ENCODE measurements around the gene ARID5B.

ARID5B gene

DNA sequence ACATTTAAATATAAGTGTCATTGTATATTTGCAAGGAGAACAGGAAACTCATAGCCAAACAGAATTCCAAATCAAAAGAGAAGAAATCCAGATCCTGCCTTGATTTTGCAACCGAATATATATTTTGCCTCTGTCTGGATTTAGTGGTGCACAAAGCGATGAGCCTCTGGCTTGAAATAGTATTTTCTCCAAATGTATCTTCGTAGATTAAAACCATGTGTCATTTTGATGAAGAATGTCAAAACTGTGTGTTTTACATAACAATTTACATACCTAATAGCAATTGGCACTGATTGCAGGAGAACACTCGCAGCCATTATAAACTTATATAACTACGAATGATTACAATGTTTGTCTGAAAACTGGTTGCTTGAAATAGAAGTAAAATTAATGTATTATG is 156.4 kb downstream of the ARID5B start:
- no peak for DNase-seq

DNA sequence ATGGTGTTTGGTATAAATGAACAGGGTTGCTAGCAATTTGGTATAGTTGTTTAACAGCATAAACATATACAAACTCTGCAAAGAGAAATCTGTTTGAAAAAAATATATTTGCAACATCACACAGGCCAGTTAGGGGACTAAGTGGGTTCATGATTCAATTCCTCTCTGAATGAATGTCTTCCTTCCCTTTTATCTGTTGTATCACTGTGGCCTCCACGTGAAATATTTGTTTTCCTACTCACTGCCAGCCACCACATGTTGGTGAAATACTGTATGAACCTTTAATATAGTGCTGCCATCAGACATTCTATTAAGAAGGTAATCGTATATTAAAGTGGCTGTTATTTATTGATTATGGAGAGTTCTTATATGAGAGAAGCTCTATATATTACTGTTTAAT is 157.0 kb downstream of the ARID5B start:
- no peak for DNase-seq

DNA sequence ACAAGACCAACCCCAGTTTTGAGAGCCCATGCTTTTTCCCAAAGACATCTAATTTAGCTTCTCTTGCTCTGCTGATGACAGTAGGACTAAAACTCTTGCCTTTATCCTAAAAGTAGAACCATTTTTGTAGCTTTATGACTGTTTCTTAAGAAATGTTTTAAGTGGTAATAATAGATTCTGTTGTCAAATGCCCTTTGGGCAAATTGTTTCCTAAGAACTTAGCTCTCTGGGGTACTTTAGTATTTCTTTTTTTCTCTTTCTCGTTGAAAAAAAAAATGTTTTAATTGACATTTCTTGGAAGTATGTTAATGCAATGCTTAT is 157.4 kb downstream of the ARID5B start:
- no peak for DNase-seq

DNA sequence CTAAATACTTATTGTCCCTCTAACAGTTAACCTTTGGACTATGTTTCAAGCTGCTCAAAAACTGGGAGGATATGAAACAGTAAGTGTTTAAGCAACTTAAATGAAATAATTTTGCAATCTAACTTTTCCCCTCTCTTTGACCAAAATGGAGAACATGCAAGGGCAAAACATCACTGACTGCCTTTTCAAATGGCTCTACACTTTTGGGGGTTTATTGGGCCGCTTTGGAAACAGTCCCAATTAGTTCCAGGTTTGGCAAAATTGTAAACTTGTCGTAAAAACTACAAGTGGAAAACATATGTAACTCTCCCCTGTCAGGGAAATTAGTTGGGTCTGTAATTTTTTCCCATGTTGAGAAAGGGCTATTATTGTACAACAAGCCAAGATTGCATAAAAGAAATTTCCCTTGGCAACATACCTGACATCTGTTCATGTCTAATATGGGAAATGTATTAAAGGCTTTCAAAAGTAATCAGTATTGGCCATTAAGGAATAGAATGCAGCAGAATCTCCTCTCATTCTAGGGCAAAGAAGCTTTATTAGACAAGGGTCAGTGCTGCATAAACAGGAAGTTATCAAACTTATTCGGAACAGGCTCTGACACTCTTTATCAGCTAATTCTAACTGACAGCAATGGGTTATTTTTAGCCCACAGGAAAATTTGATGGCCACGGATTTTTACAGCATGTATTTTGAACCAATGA is 157.9 kb downstream of the ARID5B start:
- DNase-seq, result no peak

DNA sequence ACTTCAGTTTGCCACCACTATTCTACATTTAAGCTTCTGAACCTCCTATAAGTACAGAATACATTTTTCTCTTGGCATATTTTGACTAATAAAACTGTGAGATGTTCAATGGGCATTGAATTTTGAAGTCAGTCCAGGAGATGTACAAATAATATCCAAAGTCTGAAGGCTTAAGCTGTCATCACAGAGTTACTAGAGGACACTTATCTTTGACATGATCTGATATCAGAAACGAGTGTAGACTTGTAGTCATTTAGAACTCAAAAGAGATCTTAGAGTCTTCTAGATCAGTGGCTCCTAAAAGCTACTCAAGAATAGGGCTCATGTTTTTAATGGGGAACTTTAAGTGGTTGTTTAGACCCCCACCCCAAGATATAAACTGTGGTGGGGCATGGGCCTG is 160.5 kb downstream of the ARID5B start:
- no peak for DNase-seq

DNA sequence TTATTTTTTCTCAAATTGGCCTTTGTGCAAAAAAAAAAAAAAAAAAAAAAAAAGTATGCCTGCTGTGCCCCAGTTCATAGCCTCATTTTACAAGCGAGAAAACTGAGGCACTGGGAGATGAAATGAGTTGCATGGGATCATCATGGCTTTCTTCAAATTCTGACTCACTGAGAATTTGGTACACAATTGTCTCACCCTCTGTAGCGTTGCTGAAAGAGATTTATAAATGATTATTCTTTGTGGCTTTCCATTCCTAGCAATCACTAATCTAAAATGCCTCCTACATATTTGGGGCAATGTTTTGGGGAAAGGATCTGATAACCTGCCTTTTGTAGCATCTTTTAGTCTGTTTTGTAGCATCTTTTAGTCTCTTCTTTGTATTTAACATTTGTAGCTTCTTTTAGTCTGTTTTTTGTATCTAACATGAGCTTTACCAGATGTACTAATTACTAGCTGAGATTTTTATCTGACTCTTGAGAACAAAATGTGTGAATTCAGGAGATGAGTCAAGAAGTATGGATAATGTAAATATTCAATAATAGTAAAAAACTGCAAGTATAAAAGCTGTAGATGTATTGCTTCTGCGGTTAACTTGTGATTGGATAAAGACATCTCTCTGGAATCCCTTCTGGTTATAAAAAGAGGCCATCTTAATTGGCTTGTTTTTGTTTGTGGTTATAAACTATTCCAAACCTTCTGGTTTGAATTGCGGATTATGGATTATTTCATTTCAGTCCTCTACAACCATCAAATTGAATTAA is 161.4 kb downstream of the ARID5B start:
- DNase-seq, result no peak

DNA sequence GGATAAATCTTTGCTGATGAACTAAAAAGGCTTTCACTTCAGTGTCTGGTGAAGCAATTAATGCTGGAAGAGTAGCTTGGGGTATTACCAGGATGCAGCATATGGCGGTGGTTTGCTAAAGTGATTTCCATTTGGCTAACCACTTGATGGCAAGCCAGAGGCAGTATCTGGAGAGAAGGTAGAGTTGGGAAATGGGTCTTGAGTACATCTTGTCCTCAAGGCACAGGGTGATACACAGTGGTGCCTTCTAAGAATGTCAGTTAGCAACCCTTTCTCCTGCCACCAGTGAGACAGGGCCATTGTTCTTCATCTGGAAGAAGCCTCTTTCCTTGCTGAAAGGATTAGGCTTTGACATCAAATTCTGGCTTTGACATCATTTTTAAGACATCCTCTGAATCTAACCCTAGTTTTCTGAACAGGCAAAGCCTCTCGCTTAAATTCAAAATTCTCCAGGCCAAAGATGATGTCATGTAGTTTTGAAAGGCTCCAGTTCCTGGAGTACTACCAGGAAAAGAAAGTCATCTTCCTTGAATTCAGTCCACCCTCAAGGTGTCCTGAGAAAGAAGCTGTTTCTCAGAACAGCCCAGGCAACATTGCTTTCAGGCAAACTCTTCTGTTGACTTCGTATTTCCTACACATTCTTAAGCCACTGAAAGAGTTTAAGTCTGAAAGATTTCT is 162.4 kb downstream of the ARID5B start:
- no peak for DNase-seq

DNA sequence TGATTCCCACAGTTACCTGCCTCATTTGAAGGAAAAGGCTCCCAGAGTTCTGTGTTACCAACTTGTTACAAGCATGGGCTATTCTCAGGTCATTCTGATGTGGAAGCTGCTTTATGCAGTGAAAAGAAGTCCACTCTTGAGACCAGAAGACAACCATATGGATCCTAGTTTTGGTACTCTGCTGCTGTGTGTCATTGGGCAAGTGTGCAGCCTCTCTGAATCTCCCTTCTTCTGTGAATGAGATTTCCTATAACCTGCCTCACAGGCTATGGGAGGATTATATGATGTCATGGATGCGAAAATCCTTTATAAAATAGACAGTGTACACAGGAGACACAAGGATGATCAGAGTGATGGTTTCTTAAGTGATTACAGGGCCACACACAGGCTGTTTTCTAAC is 166.1 kb downstream of the ARID5B start:
- no peak for DNase-seq

DNA sequence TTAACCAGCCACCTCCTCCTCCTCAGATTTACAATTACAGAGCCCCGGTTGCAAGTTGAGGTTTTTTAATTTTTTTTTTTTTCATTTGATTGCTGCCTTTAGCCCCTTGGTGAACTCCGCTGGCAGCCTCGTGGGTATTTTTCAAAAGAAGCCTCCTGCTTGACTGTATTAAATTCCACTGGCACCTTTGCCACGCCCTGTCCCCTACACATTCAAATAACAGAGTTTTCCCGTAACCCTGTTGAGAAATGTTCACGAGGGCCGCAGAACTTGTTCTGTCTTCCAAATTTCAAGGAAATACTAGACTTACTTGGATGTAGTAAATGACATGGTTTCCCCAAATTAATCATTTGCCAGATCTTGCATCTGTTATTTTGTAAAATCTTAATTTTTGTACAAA is 167.0 kb downstream of the ARID5B start:
- no peak for DNase-seq

DNA sequence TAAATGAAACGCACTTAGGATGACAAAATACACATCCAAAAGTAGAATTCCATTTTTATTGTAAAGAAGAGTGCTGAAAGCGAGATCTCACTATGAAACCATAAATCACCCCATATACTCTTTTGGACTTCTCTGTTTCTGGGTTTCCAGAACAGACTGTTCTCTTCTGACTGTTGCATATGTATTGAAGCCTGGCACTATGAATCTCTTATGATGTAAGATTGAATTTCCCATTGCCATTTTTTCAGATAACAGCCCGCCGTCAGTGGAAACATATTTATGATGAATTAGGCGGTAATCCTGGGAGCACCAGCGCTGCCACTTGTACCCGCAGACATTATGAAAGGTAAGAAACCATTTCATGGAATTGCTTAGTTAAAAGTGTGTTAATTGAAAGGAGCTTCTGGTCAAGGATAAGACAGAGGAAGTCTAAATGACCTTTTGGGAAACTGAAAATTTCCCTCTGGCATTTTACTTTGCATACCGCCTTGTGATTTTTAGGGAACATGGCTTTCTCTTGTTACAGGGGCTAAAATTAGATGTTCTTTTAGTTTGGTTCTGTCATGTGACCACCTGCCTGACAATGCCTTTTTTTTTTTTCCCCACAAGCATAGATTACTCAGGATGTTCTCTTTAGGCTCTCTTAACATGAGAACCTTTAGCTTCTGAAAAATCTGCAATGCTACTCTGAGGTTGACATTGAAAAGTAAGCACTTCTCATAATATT is 168.1 kb downstream of the ARID5B start:
- DNase-seq, result no peak

DNA sequence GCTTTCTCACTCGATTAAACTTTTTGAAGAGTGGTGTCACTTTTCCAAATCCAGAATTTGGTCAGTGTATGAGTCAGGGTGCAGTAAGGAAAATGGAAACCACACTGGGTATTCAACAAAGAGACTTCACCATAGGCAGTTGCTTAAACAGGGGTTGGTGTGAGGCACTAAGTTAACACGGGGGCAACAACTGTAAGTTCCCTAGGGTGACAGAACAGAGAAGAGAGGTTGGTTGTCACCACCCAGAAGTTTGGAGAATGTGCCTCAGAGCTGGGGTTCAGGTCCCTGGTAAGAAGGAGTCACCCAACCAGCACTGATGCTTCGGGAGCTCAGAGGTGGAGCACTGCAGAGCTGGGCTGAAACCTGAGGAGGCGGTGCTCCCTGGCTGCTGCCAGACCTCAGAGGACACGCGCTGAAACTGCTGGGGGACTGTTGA is 170.4 kb downstream of the ARID5B start:
- no peak for DNase-seq

DNA sequence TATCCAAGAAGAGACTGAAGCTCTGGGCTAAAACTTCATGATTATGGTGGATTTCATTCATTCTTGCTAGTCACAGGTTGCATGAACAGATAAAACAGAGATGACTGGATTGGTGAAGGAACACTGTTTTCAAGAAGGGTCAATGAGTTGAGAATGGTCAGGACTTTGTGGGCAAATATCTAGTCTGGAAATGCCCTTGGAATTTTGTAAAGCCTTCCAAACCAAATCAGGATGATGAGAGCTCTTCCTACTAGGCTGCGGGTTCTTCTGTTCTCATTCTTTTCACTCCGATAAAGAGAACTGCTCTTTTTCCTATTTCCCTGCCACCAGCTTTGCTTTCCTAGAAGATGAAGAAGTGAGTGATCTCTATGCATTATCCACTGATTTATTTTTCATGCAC is 171.4 kb downstream of the ARID5B start:
- DNase-seq, result no peak

DNA sequence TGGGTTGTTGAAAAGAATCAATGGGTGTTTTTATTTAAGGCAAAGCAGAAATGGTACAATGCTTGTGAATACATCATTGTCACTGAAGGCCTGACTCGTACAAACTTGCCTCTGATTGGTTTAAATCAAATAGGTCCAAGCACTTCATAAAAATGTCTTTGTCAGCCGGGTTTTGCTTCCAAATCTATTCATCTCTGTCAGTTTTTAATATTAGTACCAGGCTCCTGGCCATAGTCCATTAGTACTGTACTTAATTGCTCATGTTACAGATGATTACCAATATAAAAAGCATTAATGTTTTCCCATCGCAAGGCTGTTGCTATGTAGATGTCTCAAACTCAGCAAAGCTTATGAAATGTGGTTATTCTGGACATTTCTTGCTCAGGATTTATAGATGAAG is 171.9 kb downstream of the ARID5B start:
- no peak for DNase-seq

DNA sequence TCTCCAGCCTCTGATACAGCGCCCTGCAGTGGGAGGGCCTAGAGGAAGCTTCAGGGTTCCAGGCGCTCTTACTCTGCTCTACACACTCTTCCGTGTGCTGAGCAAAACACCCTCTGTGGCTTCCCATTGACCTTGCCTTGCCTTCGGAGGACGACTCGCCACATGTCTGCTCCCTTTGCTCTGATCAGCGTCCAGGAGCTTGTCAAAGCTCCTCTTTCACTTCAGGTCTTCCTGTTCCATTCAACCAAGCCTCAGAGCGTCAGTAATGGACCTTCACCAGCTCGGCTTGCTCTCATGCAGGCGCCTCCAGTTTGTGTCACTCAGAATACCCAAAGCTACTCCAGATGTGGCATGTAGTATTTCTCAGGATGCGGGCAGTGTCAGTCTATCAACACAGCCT is 173.9 kb downstream of the ARID5B start:
- DNase-seq, result no peak

DNA sequence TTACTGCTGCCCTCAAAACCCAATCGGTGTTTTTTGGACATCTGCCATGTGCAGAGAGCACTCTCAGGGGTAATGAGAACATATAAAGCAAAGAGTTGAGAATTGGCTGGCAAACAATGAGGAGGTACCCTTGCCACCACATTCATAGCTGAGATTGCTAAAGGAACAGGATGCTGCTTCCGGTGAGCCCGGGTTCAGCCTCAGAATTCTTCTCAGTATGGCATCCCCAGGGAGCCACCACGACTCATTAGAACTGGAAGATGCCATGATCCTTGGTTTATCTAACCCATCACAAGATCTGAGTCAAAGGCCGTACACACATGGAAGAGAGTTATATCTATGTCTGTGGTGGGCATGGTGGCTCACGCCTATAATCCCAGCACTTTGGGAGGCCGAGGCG is 174.4 kb downstream of the ARID5B start:
- DNase-seq, result no peak

DNA sequence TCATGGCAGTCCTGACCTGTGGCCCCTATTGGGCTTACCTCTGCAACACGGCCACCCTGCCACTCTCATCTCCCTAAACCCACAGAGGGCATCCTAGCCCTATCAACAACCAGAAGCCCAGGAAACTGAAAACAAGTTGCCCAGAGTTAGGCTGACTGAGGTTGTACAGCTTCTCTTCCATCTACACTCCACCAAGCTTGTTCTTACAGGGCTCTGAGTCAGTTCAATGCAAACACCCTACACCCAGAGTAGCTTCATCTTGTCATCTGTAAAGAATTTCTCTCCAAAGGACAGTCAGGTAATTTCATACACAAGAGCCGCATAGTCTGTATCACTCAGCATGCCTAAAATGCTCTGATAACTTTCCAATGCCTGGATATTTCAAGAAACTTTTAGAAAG is 175.4 kb downstream of the ARID5B start:
- no peak for DNase-seq

DNA sequence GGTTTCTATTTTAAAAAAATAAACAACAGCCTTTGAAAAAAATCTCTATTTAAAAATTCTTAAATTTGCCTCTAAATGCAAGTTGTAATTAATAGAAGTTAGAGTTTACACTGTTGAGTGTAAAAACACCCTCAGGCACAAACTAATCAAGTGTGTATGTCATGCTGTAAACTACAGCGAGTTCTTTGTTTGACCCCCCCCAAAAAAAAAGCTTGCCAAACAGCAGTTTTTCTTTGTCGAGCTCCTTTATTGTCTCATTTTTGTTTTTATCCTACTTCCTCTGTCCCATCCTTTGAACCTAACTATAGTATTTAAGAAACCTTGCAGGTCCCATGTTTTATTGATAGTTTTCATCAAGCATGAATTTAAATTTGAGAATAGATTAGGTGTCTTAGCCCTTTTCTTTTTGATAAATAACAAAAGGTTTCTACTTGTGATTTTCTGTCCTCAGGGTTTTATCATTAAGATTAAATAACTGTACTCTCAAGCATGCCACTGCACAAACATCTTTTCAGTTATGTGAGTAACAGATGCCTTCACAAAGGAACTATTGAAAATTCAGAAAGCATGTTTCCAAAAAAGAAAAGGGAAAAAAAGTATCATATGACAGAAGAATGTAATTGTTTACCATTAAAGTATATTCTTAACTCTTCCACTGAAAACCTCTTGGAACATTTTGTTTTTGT is 176.0 kb downstream of the ARID5B start:
- no peak for DNase-seq

DNA sequence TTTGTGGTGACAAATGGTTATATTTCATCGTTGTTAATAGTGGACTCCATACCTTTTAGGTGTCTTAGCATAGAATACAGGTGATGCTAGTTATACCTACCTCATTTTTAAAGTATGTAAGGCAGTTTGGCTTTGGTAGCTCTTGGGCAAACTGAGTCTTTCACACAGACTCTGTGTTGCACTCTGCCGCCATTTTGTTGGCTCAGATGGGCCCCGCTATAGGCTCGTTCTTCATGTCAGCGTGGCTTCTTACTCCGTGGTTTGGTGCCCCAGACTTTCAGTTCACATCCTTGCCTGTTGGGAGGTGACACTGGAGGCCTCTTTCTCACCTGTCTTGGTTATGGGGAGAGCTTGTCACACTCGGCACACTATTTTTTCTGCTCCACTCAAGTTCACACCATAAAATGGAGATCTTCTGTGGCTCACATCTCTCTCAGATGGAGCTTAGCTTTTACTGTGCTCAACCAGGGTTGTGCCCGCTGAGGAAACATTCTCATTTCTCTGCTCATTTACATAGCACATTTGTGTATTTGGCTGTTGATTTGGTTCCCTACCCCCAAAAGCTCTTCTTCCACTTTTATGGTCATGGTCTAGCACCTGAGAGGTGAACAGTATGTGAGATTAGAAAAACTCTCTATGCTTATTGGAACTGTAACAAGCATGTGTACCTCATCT is 178.5 kb downstream of the ARID5B start:
- no peak for DNase-seq

DNA sequence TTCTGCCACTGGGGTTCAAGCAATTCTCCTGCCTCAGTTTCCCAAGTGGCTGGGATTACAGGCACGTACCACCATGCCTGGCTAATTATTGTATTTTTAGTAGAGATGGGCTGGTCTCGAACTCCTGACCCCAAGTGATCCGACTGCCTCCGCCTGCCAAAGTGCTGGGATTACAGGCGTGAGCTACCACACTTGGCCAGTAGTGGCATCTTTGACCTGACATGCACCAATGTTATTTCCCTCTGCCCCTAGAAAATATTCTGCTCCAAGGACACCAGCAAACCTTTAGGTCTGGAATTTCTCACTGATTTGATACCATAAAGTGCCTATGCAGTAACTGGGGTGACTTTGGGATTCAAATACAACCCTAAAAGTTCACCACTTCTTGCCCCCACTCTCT is 179.4 kb downstream of the ARID5B start:
- no peak for DNase-seq

DNA sequence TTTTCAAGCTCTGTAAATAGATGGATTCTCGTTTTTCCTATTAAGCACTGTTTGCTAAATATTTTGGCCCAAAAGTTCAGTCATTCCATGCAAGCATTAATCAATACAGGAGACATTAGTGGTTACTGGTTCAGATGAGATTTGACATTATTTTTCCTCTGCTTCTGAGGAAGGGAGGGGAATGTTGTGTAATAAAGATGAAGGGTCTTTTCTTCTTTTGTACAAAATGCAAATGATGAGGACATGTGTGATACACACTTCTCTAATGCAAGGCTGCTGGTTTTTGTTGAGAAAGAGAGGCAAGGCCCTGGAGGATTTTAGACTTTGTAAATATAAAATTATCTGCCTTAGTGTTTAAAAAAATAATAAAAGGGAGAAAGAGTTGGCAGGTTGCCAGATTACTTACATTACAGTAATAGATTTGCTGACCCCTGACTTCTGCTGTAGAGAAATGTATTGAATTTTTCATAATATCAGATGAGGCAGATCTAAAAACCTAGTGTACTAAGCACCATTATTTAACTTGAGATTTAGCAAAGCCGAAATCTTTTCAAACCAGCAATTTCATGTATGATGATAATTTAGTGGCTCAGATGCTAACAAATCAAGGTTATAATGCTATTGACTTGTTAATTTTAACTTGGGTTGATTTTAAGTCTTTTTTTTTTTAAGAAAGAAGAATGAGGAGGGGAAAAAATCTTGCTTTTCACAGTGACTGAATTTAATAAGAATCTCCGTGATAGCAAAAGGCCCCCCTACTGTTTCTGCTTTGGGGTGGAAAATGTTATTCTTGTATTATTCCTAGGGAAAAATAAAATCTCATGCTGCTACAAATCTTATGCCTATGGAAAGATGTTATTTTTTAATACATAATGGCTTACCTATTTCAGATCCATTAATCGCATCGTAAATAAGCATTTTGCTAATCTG is 180.1 kb downstream of the ARID5B start:
- no peak for DNase-seq

DNA sequence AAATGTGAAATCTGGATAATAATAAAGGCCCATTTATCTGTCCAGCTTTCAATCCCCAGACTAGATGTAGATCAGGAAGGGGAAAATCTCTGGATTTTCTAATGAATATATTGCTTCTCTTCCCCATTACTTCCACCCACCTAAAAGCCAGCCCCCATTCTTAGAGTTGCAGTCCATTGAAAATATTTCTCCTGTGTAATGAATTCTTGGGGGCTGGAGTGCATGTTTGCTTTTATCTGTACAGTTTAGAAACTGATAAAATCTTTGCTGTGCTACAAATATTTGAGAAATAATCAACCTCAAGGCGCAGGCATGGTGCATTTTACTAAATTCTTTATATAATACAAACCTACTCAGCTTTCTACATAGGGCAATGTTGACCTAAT is 180.8 kb downstream of the ARID5B start:
- DNase-seq, result no peak
